HepG2 (cell line): ENCODE results near the gene MICAL3. TPM values are rescaled to one million over a fixed set of nuclear protein-coding genes. Genes with fewer than 3 reads are reported as not detected.
A peak's percentile ranks its signal among the peaks of the same experiment; 100 is the strongest.

Experiments
- AFF4 ChIP-seq: sonication (generic); formaldehyde crosslinking; IDR thresholded peaks from 2 replicates; pipeline ENCODE4 v1.4.0; 2020; ENCODE audit warnings: missing genetic modification reagents
- AHR ChIP-seq: IDR thresholded peaks from 2 replicates; pipeline ENCODE4 v1.6.1; 2018; ENCODE audit warnings: missing genetic modification reagents, missing compliant biosample characterization
- CCDC6 ChIP-seq: sonication (generic); formaldehyde crosslinking; IDR thresholded peaks from 2 replicates; pipeline ENCODE4 v1.8.1; 2022; ENCODE audit warnings: mild to moderate bottlenecking, missing genetic modification reagents, moderate library complexity
- CHD4 ChIP-seq: fragments of 200-600 bp; sonication (generic); IDR thresholded peaks from 2 replicates; pipeline ENCODE4 v1.7.0; 2017; ENCODE audit warnings: mild to moderate bottlenecking, low read length, borderline replicate concordance
- EZH2 ChIP-seq: conservative IDR thresholded peaks from 2 replicates; pipeline ENCODE4 v1.6.1; 2012; ENCODE audit warnings: mild to moderate bottlenecking, low read depth, low read length, moderate library complexity
- FOXK1 ChIP-seq: sonication (generic); formaldehyde crosslinking; IDR thresholded peaks from 2 replicates; pipeline ENCODE4 v1.4.0; 2020; ENCODE audit warnings: low read depth, missing genetic modification reagents, borderline replicate concordance
- FUBP1 ChIP-seq: sonication (generic); formaldehyde crosslinking; IDR thresholded peaks from 2 replicates; pipeline ENCODE4 v1.5.1; 2020; ENCODE audit warnings: missing genetic modification reagents, mild to moderate bottlenecking, borderline replicate concordance
- GMEB2 ChIP-seq: IDR thresholded peaks from 2 replicates; pipeline ENCODE4 v1.6.1; 2016; ENCODE audit warnings: missing biosample characterization, missing genetic modification reagents, low read depth
- KDM2A ChIP-seq: sonication (generic); formaldehyde crosslinking; IDR thresholded peaks from 2 replicates; pipeline ENCODE4 v1.4.0; 2020; ENCODE audit warnings: low read depth, missing genetic modification reagents, borderline replicate concordance
- KMT2B ChIP-seq: IDR thresholded peaks from 2 replicates; pipeline ENCODE4 v1.6.1; 2016; ENCODE audit warnings: missing genetic modification reagents, missing compliant biosample characterization
- MXI1 ChIP-seq: IDR thresholded peaks from 3 replicates; pipeline ENCODE4 v1.6.1; 2012; ENCODE audit warnings: low read depth, low read length, inconsistent platforms, borderline replicate concordance
- NR2F1 ChIP-seq, 2 experiments: fragments of 450-650 bp in 1 of 2; formaldehyde crosslinking in 1 of 2; IDR thresholded peaks; 2 replicates each; pipeline versions ENCODE4 v1.5.0 to v1.6.1; 2016 to 2020; ENCODE audit warnings: mild to moderate bottlenecking in 1 of 2, missing compliant biosample characterization in 1 of 2, missing genetic modification reagents in 1 of 2, moderate library complexity in 1 of 2
- PBX2 ChIP-seq: IDR thresholded peaks from 2 replicates; pipeline ENCODE4 v1.6.1; 2016; ENCODE audit warnings: control low read depth
- RELA ChIP-seq: sonication (generic); formaldehyde crosslinking; IDR thresholded peaks from 2 replicates; pipeline ENCODE4 v1.4.0; 2020; ENCODE audit warnings: missing genetic modification reagents
- SRSF9 ChIP-seq: fragments of 200-400 bp; formaldehyde crosslinking; IDR thresholded peaks from 2 replicates; pipeline ENCODE4 v1.6.1; 2018; ENCODE audit warnings: borderline replicate concordance, mild to moderate bottlenecking, low read depth, low read length; ENCODE audit not compliant: insufficient read depth, poor library complexity, severe bottlenecking
- ZKSCAN1 ChIP-seq: fragments of 150-350 bp; IDR thresholded peaks from 2 replicates; pipeline ENCODE4 v1.6.1; 2014; ENCODE audit warnings: low read length
- ZNF350 ChIP-seq: sonication (generic); formaldehyde crosslinking; IDR thresholded peaks from 2 replicates; pipeline ENCODE4 v1.4.0; 2020; ENCODE audit warnings: mild to moderate bottlenecking, low read depth, missing genetic modification reagents, borderline replicate concordance
- ZNF468 ChIP-seq: sonication (generic); formaldehyde crosslinking; IDR thresholded peaks from 2 replicates; pipeline ENCODE4 v1.8.0; 2022; ENCODE audit warnings: mild to moderate bottlenecking, moderate library complexity, missing genetic modification reagents
- ZNF564 ChIP-seq: sonication (generic); formaldehyde crosslinking; IDR thresholded peaks from 2 replicates; pipeline ENCODE4 v1.8.1; 2023; ENCODE audit warnings: mild to moderate bottlenecking, missing genetic modification reagents
- ZSCAN25 ChIP-seq: sonication (generic); formaldehyde crosslinking; IDR thresholded peaks from 2 replicates; pipeline ENCODE4 v1.8.0; 2022; ENCODE audit warnings: mild to moderate bottlenecking, missing genetic modification reagents
- ZZZ3 ChIP-seq: sonication (generic); formaldehyde crosslinking; IDR thresholded peaks from 2 replicates; pipeline ENCODE4 v1.4.0; 2020; ENCODE audit warnings: missing genetic modification reagents, mild to moderate bottlenecking, borderline replicate concordance
- polyA plus RNA-seq, 8 experiments: library from polyadenylated mRNA; depleted of rRNA in 3 of 8; stranded (reverse) in 7 of 8; unstranded in 1 of 8; fragments of >200 nt; fragmentation: Illumina TruSeq in 4 of 8; extraction: Trizol in 4 of 8; gene quantifications; 2 replicates each; pipeline versions ENCODE4 v1.2.1 to v1.2.3, GENCODE V29; 2011 to 2016; ENCODE audit warnings: low read depth in 4 of 8, missing spikeins in 1 of 8, mixed read lengths in 1 of 8; ENCODE audit not compliant: insufficient read depth in 1 of 8
- total RNA-seq, 5 experiments: library from RNA; depleted of rRNA; stranded (reverse); fragments of >200 nt; fragmentation: Illumina TruSeq; extraction: Trizol; gene quantifications; 2 replicates each; pipeline ENCODE4 v1.2.3, GENCODE V29; 2016; ENCODE audit warnings: low read depth in 1 of 5

Gene MICAL3
- total and polyA plus RNA-seq, 2 of the 13 experiments (the other 11 are each of a cell fraction or from before 2014, with no cell fraction given) = 5.3 to 12.5 TPM

GRCh38 chr22:18001040-18001893, 23.1 kb downstream of the MICAL3 start (continued):
- TF ChIP-seq GMEB2 = no peak
- TF ChIP-seq SRSF9 = no peak
- no peak for TF ChIP-seq FUBP1 (CRISPR knock-in tag)
- TF ChIP-seq ZKSCAN1 = no peak
- peak; percentile 95 for TF ChIP-seq KDM2A (CRISPR knock-in tag)
- TF ChIP-seq AFF4 (CRISPR knock-in tag) = no peak
- TF ChIP-seq AHR = no peak
- TF ChIP-seq CCDC6 (CRISPR knock-in tag) = no peak
- TF ChIP-seq ZSCAN25 (CRISPR knock-in tag) = no peak
- TF ChIP-seq ZZZ3 = no peak
- TF ChIP-seq NR2F1 (CRISPR knock-in tag; IDR thresholded peaks at IDR 0.05) = no peak
- TF ChIP-seq MXI1 = peak; percentile 19; the same call in 2 of the 3 replicates
- TF ChIP-seq EZH2 = no peak
- 0 out of 2 replicates have a peak, but pooled peaks have one; percentile 34 for TF ChIP-seq PBX2 (CRISPR knock-in tag)
- no peak for TF ChIP-seq ZNF468
- TF ChIP-seq ZNF350 (CRISPR knock-in tag) = peak; percentile 67; the same call in 1 of the 2 replicates
- peak; percentile 80 for TF ChIP-seq KMT2B (CRISPR knock-in tag)
- TF ChIP-seq ZNF564 (CRISPR knock-in tag) = 0 out of 2 replicates have a peak, but pooled peaks have one; percentile 16
- TF ChIP-seq RELA (CRISPR knock-in tag) = no peak
- TF ChIP-seq CHD4 = no peak; the same call in 1 of the 2 replicates
- TF ChIP-seq FOXK1 (CRISPR knock-in tag) = no peak
